Peyer's patch (tissue), 4 donors: Measurements from ENCODE around the gene IFNG-AS1.

Experiments
- CTCF ChIP-seq, 6 experiments: fragments of 450-650 bp in 4 of 6; fragments of 200-600 bp in 2 of 6; sonication (generic) in 1 of 6; IDR thresholded peaks; one replicate each; pipeline ENCODE4 v1.5.1; 2017 to 2019; ENCODE audit warnings: antibody characterized with exemption in 6 of 6, mild to moderate bottlenecking in 3 of 6, moderate library complexity in 1 of 6
- POLR2A ChIP-seq, 2 donors: fragments of 450-650 bp; IDR thresholded peaks; one replicate each; pipeline ENCODE4 v1.5.1; 2017; ENCODE audit warnings: antibody characterized with exemption in 2 of 2, mild to moderate bottlenecking in 2 of 2, moderate library complexity in 2 of 2

GRCh38 chr12:68031174-68031573 lies 41.9 kb downstream of the IFNG-AS1 start:
- TF ChIP-seq CTCF (IDR thresholded peaks at IDR 0.05) (no peak), POLR2A (IDR thresholded peaks at IDR 0.05) (no peak)
